ENCODE results near the gene ZFPM1. TPM values are rescaled to one million over a fixed set of nuclear protein-coding genes. Genes with fewer than 3 reads are reported as not detected.

ZFPM1 gene
- total and polyA plus RNA-seq, 4 donors: 0.57 to 9.0 (median 2.8) TPM

- ATAC-seq (ENCODE audit: insufficient read depth, low FRiP score) (no peak), DNase-seq (no peak)
- H3K27ac ChIP-seq (ENCODE audit: low read depth in 1 of 2, low read length in 1 of 2): peak overlapping the region; percentile 64 to 68
Measured at GRCh38 chr16:88569614-88569984, 116.5 kb downstream of the ZFPM1 start.

GRCh38 chr16:88569985-88570690, 117.1 kb downstream of the ZFPM1 start, which contains the start of gene ZC3H18:
Gene ZC3H18 (plus strand): TSS chr16:88570403. CDS start chr16:88577124, 6,721 bp downstream.
- ATAC-seq (ENCODE audit: insufficient read depth, low FRiP score) (peak; percentile 97), DNase-seq (peak; percentile 97 to 99 (median 98))
- Histone ChIP-seq H3K4me3 (peak within 1 kb of the TSS; percentile 92), H3K27me3 (ENCODE audit: control insufficient read depth in 3 of 3, insufficient read depth in 3 of 3, low read length in 2 of 3) (no peaks in the 10 kb centered on the region), H3K4me1 (ENCODE audit: control insufficient read depth in 5 of 5, insufficient read depth in 5 of 5, low read length in 5 of 5) (peaks cover 6 to 14% (median 10%) of the 10 kb centered on the region in 5 donors), H3K9ac (ENCODE audit: insufficient read depth in 1 of 2, low read length in 2 of 2) (peak within 1 kb of the TSS; percentile 55 to 63), H3K9me3 (ENCODE audit: control insufficient read depth in 4 of 4, insufficient read depth in 3 of 4, low read length in 3 of 4) (no peaks in the 10 kb centered on the region), H3K36me3 (ENCODE audit: control insufficient read depth in 4 of 4, insufficient read depth in 4 of 4, low read length in 4 of 4) (peaks cover 0 to 5% (median 2%) of the 10 kb centered on the region in 4 donors), H3K27ac (ENCODE audit: low read depth in 1 of 2, low read length in 1 of 2) (peak within 1 kb of the TSS; percentile 68 to 92)
- WGBS, 2 donors: 0% methylated on average over 73 to 90 of the region's 90 CpGs
- no peak for TF ChIP-seq CTCF (IDR thresholded peaks at IDR 0.05; ENCODE audit: control extremely low read depth, extremely low read depth)

More at GRCh38 chr16:88569614-88569984, 116.5 kb downstream of the ZFPM1 start:
- H3K9ac ChIP-seq (ENCODE audit: insufficient read depth in 1 of 2, low read length in 2 of 2): peak overlapping the region in 1 of 2 donors; percentile 42
- TF ChIP-seq CTCF (IDR thresholded peaks at IDR 0.05; ENCODE audit: control extremely low read depth, extremely low read depth): no peak
- H3K27me3 ChIP-seq (ENCODE audit: control insufficient read depth in 3 of 3, insufficient read depth in 3 of 3, low read length in 2 of 3): no peaks in the 10 kb centered on the region
- peak overlapping the region; percentile 63 for H3K4me3 ChIP-seq
- WGBS, 2 donors: 2 to 3% methylated on average over 27 to 28 of the region's 28 CpGs
- H3K9me3 ChIP-seq (ENCODE audit: control insufficient read depth in 4 of 4, insufficient read depth in 3 of 4, low read length in 3 of 4): no peaks in the 10 kb centered on the region
- peaks cover 0 to 5% (median 2%) of the 10 kb centered on the region in 4 donors for H3K36me3 ChIP-seq (ENCODE audit: control insufficient read depth in 4 of 4, insufficient read depth in 4 of 4, low read length in 4 of 4)
- H3K4me1 ChIP-seq (ENCODE audit: control insufficient read depth in 5 of 5, insufficient read depth in 5 of 5, low read length in 5 of 5): peaks cover 6 to 14% (median 10%) of the 10 kb centered on the region in 5 donors

- no peak for TF ChIP-seq CTCF (IDR thresholded peaks at IDR 0.05; ENCODE audit: control extremely low read depth, extremely low read depth)
- DNase-seq: no peak
- peaks cover 0 to 7% (median 3%) of the 10 kb centered on the region in 4 donors for H3K36me3 ChIP-seq (ENCODE audit: control insufficient read depth in 4 of 4, insufficient read depth in 4 of 4, low read length in 4 of 4)
- peaks cover 6 to 14% (median 10%) of the 10 kb centered on the region in 5 donors for H3K4me1 ChIP-seq (ENCODE audit: control insufficient read depth in 5 of 5, insufficient read depth in 5 of 5, low read length in 5 of 5)
- H3K27ac ChIP-seq (ENCODE audit: low read depth in 1 of 2, low read length in 1 of 2): peak overlapping the region; percentile 68 to 92
- peak overlapping the region; percentile 55 to 63 for H3K9ac ChIP-seq (ENCODE audit: insufficient read depth in 1 of 2, low read length in 2 of 2)
- peak; percentile 12 for ATAC-seq (ENCODE audit: insufficient read depth, low FRiP score)
- H3K4me3 ChIP-seq: peak overlapping the region; percentile 92
- H3K9me3 ChIP-seq (ENCODE audit: control insufficient read depth in 4 of 4, insufficient read depth in 3 of 4, low read length in 3 of 4): no peaks in the 10 kb centered on the region
- WGBS, 2 donors: 0 to 1% methylated on average over 34 to 35 of the region's 35 CpGs
- H3K27me3 ChIP-seq (ENCODE audit: control insufficient read depth in 3 of 3, insufficient read depth in 3 of 3, low read length in 2 of 3): no peaks in the 10 kb centered on the region
Measured at GRCh38 chr16:88570691-88571092, 117.6 kb downstream of the ZFPM1 start.

Measured in lung (tissue), 12 donors.